GM12801 (cell line): ENCODE measurements around the gene EEPD1.

Experiments used
- TF ChIP-seq, protein P1 (sequence below): IDR thresholded peaks from one replicate; pipeline ENCODE4 v1.5.1; 2011; ENCODE audit warnings: control low read depth; ENCODE audit not compliant: insufficient read length; ENCODE audit errors: extremely low read depth

The EEPD1 gene

DNA sequence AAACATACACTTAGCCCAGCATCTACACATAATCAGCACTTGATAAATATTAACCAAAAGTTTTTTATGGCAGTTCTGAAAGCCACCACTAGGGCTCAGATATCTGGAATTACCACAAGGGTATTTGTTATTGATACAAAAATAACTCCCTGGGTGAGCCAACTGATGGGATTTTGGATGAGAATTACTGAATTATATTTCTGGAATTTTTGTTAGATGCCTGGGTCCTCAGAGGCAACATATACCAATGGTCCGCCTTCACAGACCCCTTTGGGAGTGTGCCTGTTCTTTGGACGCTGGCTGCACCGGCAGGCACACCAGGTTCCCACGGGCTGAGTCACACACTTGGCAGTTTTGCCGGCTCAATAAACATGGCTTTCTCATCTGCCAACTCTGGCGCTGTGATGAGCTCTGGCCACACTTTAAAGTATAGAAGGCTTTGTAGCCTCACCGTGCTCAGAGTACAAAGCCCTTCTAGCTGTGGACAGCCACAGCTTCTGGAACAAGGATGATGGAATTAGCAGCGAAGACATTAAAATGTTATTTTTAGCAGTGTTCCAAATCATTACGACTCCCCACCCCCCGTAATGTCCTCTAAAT is 24.5 kb upstream of the EEPD1 start:
- TF ChIP-seq, protein P1, sequence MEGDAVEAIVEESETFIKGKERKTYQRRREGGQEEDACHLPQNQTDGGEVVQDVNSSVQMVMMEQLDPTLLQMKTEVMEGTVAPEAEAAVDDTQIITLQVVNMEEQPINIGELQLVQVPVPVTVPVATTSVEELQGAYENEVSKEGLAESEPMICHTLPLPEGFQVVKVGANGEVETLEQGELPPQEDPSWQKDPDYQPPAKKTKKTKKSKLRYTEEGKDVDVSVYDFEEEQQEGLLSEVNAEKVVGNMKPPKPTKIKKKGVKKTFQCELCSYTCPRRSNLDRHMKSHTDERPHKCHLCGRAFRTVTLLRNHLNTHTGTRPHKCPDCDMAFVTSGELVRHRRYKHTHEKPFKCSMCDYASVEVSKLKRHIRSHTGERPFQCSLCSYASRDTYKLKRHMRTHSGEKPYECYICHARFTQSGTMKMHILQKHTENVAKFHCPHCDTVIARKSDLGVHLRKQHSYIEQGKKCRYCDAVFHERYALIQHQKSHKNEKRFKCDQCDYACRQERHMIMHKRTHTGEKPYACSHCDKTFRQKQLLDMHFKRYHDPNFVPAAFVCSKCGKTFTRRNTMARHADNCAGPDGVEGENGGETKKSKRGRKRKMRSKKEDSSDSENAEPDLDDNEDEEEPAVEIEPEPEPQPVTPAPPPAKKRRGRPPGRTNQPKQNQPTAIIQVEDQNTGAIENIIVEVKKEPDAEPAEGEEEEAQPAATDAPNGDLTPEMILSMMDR: no peak

DNA sequence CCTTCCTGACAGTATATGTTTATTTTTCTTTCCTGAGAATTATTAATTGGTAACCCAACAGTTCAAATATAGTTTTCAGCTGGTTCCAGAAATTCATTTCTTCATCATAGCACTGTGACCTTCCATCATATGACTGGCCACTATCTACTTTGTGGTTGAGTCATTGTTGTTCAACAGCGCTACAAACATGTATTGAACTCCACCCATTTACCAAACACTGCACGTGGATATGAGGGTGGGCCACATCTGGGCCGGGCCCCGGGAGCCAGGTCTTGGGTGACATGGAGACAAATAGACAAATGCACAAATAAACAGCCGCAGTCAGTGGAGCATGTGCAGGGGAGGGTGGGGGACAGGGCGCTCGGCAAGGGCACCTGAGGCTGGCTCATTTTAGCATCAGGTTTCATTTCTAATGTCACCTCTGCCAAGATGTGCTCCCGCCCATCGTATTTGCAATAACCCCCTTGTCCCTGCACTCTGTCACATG is 24.0 kb upstream of the EEPD1 start:
- TF ChIP-seq, protein P1: no peak

DNA sequence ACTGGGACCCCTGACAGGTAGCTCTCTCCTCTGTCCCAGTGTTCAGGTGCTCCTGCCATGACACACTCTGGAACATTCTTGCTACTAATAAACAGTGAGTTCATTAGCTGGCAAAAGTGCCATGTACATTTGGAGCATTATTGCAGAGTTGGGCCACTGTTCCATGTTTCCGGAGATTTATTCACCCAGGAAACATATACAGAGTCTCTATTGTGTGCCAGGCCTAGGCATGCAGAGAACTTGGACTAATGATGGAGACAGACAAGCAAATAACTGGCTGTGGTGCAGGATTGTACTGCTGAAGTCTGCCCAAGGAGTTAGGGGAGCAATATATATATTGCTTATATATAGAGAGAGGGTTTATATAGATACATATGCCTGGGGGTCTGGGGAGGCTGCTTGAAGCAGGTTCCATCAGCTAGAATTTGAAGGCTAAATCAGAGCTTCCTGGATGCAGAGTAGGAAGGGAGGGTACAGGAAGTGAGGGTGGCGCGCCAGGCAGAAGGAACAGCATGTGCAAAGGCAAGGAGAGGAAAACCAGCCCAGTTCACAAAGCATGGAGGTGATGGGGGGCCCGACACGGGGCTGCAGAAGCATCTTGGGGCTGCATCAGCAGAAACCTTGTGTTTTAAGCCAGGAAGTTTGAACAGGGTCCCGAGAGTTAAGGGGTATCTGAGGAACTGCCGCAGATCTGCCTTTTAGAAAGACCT is 22.7 kb upstream of the EEPD1 start:
- TF ChIP-seq, protein P1: no peak

DNA sequence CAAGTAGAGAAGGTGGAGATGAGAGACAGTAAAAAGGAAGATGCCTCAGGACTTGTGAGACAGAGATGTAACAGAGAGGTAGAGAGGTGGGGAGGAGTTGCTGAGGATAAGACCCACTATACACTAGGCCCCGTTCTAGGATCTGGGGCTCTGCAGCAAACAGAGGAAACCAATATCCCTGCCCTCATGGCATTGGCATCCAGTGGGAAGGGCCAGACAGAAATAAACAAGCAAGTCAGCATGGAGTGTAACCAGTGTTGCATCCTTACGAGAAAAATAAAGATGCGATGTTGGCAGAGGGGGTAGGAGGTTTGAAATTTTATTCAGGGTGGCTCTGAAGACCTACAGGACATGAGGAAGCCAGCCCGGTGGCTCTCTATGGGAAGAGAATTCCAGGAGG is 22.0 kb upstream of the EEPD1 start:
- TF ChIP-seq, protein P1: no peak

DNA sequence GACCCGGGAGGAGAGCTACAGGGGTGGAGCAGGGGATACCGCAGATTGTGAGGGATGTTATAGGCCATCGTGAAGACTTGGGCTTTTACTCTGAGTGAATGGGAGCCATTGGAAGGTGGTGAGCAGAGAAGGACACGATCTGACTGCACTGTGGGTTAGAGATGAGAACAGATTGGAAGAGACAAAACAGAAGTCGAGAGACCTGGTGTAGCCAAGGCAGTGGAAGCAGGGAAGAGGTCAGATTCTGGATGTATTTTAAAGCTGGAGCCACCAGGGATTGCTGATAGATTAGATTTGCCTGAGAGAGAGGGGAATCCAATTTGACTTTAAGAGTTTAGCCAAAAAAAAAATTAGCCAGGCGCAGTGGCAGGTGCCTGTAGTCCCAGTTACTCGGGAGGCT is 21.6 kb upstream of the EEPD1 start:
- TF ChIP-seq, protein P1: no peak

DNA sequence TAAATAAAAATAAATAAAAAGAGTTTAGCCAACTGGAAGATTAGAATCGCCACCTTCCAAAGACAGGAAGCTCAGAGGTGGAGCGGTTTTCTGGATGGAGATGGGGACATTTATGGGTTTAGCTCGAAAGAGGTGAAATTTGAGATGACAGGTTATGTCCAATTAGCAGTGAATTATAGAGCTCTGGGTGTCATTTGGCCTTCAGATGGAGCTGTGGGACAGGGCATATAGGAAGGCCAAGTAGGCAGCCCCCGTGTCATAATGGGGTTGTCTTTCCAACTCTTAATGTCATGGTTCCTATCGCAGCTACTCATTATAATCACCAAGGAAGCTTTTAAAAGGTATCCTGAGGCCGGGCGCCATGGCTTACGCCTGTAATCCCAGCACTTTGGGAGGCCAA is 21.0 kb upstream of the EEPD1 start:
- TF ChIP-seq, protein P1: no peak

DNA sequence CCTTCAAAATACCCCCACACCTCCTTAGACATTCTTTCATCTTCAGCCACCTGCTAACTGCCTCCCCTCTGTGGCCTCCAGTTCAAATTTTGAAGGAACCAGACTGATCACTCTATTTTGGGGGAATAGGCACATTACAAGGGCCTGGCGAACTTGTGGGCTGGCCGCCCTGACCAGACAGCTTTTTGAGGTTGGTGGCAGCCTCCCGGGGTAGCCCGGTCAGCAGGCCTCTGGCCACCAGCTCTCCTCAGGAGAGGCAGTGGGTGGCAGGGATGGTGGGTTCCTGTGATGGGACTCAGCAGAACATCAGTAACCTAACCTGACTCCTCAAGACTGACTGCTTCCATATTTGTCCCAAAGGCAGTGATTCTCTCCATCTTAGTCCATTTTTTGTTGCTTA is 17.4 kb upstream of the EEPD1 start:
- TF ChIP-seq, protein P1: no peak
